Right lobe of liver (tissue), 6 donors: Measurements from ENCODE around the gene BAIAP2. TPM values are rescaled to one million over a fixed set of nuclear protein-coding genes. Genes with fewer than 3 reads are reported as not detected.

Experiments used
- ATAC-seq, 4 donors: fragments of 200-7000 bp; cut with Tn5 transposase; one replicate each; pipeline ENCODE4 v1.9.1; 2020; ENCODE audit warnings: mild to moderate bottlenecking in 4 of 4, moderate library complexity in 4 of 4
- DNase-seq, 3 donors: peaks; one replicate each; pipeline ENCODE4 v3.0.0-alpha.2; 2020
- H3K27ac ChIP-seq, 3 donors: fragments of 200-600 bp; one replicate each; pipeline ENCODE4 v1.8.0; 2022
- H3K27me3 ChIP-seq, 2 donors: fragments of 200-600 bp; one replicate each; pipeline ENCODE4 v1.8.0; 2022
- H3K36me3 ChIP-seq, 4 donors: fragments of 200-600 bp; sonication (generic) in 1 of 4; one replicate each; pipeline versions ENCODE4 v1.5.1 to v1.8.0; 2017 to 2022; ENCODE audit warnings: control low read depth in 1 of 4
- H3K4me1 ChIP-seq, 4 donors: fragments of 200-600 bp; sonication (generic) in 1 of 4; one replicate each; pipeline versions ENCODE4 v1.5.1 to v1.8.0; 2017 to 2022; ENCODE audit warnings: control low read depth in 1 of 4
- H3K4me3 ChIP-seq, 3 donors: fragments of 200-600 bp; one replicate each; pipeline ENCODE4 v1.8.0; 2022
- H3K9me3 ChIP-seq, 4 donors: fragments of 200-600 bp; sonication (generic) in 1 of 4; one replicate each; pipeline versions ENCODE4 v1.5.1 to v1.8.0; 2017 to 2022; ENCODE audit warnings: control low read depth in 1 of 4
- CTCF ChIP-seq, 4 donors: fragments of 200-600 bp in 3 of 4; fragments of 450-650 bp in 1 of 4; IDR thresholded peaks; one replicate each; pipeline versions ENCODE4 v1.5.1 to v1.8.0; 2016 to 2022; ENCODE audit warnings: antibody characterized with exemption in 4 of 4, mild to moderate bottlenecking in 2 of 4
- POLR2A ChIP-seq: fragments of 450-650 bp; IDR thresholded peaks from one replicate; pipeline ENCODE4 v1.6.1; 2017; ENCODE audit warnings: antibody characterized with exemption, mild to moderate bottlenecking
- WGBS: methylation state at CpG from one replicate; pipeline ENCODE4 v1.1.6; 2018; ENCODE audit warnings: low coverage, low lambda C conversion rate; ENCODE audit not compliant: insufficient coverage; ENCODE audit errors: missing lambda C conversion rate; 5-methylcytosine and 5-hydroxymethylcytosine counted together
- intact Hi-C, 2 donors: fragments of 100-400 bp; cut with DNase I; formaldehyde crosslinking; loops; one replicate each; pipeline versions ENCODE4 v1.11.2 to v1.14.1; 2022
- total RNA-seq, 6 experiments: library from RNA; depleted of rRNA in 2 of 6; stranded (reverse); fragments of >200 nt in 2 of 6; fragmentation: NEBNext Ultra II Directional in 3 of 6; extraction: Animal tissue kit (Norgen Biotek cat#: 25700) in 3 of 6; gene quantifications; one replicate each; pipeline versions ENCODE4 v1.1.0 to v1.2.4, GENCODE V29; 2016 to 2023
- donor health status: DM: no; HTN: yes; CAD: no.
- donor health status: DM: no; HTN: no; CAD: no.
- donor health status: DM: no; HTN: no; CAD: no.
- donor health status: DM: no; HTN: yes; CAD: no.
- donor health status: DM: no; HTN: yes; CAD: no.

BAIAP2 gene
- total RNA-seq, 6 experiments from 2014 or later: 46.6 to 139 (median 63.3) TPM

DNA sequence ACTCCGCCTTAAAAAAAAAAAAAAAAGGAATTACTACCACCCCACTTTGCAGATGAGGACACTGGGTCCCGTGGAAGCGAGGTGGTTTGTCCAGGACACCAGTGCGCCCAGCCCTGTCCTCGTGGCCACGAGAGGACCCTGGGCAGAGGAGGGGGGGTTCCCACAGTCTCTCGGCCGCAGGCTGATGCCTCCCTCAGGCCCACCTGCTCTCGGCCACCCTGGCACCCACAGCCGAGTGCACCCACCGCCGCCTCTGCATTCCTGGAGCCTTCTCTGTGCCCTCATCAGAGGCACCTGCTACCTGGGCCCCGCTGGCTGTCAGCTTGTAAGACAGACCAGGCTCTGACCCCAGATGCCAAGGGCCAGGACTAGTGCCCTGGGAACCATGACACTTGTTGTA, 102.3 kb downstream of the BAIAP2 start:
- 81% methylated on average over 6 of the region's 13 CpGs for WGBS
- no peak for DNase-seq
- TF ChIP-seq POLR2A (no peak), CTCF (IDR thresholded peaks at IDR 0.05) (no peak)

DNA sequence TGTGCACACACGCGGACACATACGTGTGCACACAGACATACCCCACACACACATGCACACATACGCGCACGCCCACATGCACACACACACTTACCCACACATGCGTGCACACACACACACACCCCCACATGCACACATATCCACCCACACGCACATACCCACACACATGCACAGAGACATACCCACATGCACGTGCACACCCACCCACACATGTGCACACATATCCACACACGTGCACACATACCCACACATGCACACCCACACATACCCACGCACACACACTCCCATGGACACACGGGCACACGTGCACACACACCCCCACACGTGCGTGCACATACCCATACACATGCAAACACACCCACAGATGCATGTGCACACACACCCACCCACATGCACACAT, 103.1 kb downstream of the BAIAP2 start:
- Histone ChIP-seq H3K27me3 (no peaks in the 10 kb centered on the region), H3K36me3 (no peaks in the 10 kb centered on the region), H3K4me1 (peaks cover 0 to 7% (median 0%) of the 10 kb centered on the region in 4 donors), H3K9me3 (no peaks in the 10 kb centered on the region), H3K4me3 (no peak overlapping the region), H3K27ac (no peak overlapping the region)
- 83% methylated on average over 9 of the region's 15 CpGs for WGBS
- no peak for DNase-seq
- ATAC-seq: no peak
- TF ChIP-seq CTCF (IDR thresholded peaks at IDR 0.05) (no peak), POLR2A (no peak)
- intact Hi-C loops: no loop called here

More for the DNA sequence above, 102.3 kb downstream of the BAIAP2 start:
- no peak for ATAC-seq
- no peak overlapping the region for H3K27ac ChIP-seq
- no peaks in the 10 kb centered on the region for H3K27me3 ChIP-seq
- H3K9me3 ChIP-seq: no peaks in the 10 kb centered on the region
- H3K36me3 ChIP-seq: no peaks in the 10 kb centered on the region
- H3K4me3 ChIP-seq: no peak overlapping the region
- intact Hi-C loops: no loop called here
- H3K4me1 ChIP-seq: no peaks in the 10 kb centered on the region

DNA sequence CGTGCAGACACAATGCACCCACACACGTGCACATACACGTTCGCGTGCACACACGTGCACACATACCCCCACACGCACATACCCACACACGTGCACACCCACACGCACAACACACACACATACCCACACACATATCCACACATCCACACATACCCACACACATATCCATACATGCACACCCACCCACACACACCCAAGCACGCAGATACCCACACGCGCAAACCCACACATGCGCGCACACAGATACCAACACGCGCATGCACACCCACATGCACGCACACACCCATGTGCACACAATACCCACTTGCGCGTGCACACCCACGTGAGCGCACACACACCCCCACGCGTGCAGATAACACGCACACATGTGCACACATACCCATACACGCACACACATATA, 103.5 kb downstream of the BAIAP2 start:
- ATAC-seq (no peak), DNase-seq (no peak)
- no peak overlapping the region for H3K4me3 ChIP-seq
- H3K9me3 ChIP-seq: no peaks in the 10 kb centered on the region
- intact Hi-C loops: no loop called here
- H3K36me3 ChIP-seq: no peaks in the 10 kb centered on the region
- H3K4me1 ChIP-seq: peaks cover 0 to 7% (median 0%) of the 10 kb centered on the region in 4 donors
- H3K27ac ChIP-seq: no peak overlapping the region
- TF ChIP-seq CTCF (IDR thresholded peaks at IDR 0.05): no peak
- TF ChIP-seq POLR2A: no peak
- H3K27me3 ChIP-seq: no peaks in the 10 kb centered on the region
- WGBS: 94% methylated on average over 22 of the region's 25 CpGs

DNA sequence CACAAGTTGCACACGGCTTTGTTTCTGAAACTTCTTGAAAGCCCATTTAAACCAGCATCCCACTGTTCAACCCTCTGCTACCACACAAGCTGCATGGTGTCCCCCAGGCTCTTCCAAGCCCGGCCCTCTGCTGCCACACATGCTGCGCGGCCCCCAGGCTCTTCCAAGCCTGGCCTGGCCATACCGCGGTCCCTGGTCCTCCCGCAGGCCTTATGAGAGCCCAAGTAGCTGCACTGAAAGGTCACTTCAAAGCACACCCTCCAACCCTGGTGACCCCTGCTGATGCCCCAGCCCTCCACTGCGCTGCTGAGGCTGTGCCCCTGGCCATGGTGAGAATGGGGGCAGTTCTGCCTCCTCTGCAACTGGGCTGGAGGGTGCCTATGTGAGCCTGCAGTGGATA, 104.5 kb downstream of the BAIAP2 start:
- H3K27me3 ChIP-seq: no peaks in the 10 kb centered on the region
- H3K36me3 ChIP-seq: no peaks in the 10 kb centered on the region
- DNase-seq: no peak
- WGBS: 83% methylated on average over 2 of the region's 8 CpGs
- H3K4me1 ChIP-seq: peaks cover 0 to 7% (median 0%) of the 10 kb centered on the region in 4 donors
- TF ChIP-seq POLR2A (no peak), CTCF (IDR thresholded peaks at IDR 0.05) (no peak)
- ATAC-seq: no peak
- H3K27ac ChIP-seq: no peak overlapping the region
- intact Hi-C loops: no loop called here
- no peaks in the 10 kb centered on the region for H3K9me3 ChIP-seq
- no peak overlapping the region for H3K4me3 ChIP-seq

DNA sequence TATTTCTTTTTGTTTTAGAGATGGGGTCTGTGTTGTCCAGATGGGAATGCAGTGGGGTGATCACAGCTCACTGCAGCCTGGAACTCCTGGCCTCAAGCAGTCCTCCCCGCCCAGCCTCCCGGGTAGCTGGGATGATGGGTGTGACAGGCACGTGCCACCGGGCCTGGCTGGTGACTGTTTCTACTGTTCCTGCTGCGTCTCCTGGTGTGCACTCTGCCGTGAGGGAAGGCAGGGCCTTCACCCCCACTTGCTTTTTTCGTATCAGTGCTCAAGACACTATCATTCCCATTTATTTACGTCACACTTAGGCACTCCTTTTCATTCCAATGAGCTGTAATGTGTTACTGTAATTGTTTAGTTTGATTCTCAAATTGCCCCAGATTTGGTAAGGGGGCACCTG, 105.1 kb downstream of the BAIAP2 start:
- Histone ChIP-seq H3K4me3 (no peak overlapping the region), H3K27ac (no peak overlapping the region), H3K4me1 (peaks cover 0 to 7% (median 0%) of the 10 kb centered on the region in 4 donors), H3K9me3 (no peaks in the 10 kb centered on the region), H3K36me3 (no peaks in the 10 kb centered on the region), H3K27me3 (no peaks in the 10 kb centered on the region)
- TF ChIP-seq CTCF (IDR thresholded peaks at IDR 0.05) (no peak), POLR2A (no peak)
- DNase-seq: no peak
- ATAC-seq: no peak
- intact Hi-C loops: loop anchor here in 1 of 2 donors (10.0 kb wide), 2 partner anchors 55 to 95 kb away; partner anchors contain the start of genes NDUFAF8 and TEPSIN
- 51% methylated on average over 7 of the region's 8 CpGs for WGBS
